ENCODE measurements around the gene ERMARD. TPM values are rescaled to one million over a fixed set of nuclear protein-coding genes. Genes with fewer than 3 reads are reported as not detected.

The ERMARD gene
- total RNA-seq, 1 donor from 2014 or later: 34.2 TPM

DNA sequence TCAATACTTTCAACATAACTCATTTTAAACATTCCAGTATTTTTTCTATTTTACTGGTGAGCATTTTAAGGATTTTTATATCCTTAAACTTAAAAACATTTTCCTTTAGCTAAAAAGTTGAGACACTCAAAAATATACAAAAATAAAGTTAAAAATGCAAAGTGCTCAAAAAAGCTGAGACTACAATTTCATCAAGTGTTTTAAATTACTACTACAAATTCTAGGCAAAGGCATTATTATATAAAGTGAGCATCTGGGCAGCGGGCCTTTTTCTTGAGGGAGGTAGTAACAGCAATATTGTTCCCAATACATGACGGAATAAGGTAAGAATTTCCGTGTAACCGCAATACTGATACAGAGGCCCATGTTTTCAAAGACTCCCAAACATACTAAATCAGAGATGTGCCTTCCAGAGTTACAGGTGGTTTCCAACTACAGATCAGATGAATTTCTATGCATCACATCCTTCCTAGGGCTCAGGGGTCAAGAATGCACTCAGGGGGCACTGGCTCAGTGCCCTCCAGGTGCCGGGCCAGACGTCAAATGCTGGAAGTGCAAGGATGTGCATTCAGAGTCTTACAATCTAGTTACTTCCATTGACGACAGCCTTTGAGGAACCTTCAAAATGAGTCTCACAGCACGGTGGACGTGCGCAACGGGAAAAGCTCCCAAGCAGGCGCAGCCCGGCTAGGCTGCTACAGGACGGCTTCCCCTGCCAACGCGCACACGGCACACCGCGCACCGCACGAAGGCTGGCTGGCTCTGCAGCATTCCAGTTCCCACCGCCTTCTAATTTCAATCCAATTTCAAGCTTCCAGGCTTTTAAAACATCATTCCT is 28.8 kb upstream of the ERMARD start:
- DNase-seq (ENCODE audit: low read depth): no peak
- no peaks in the 10 kb centered on the region for H3K27me3 ChIP-seq (ENCODE audit: control insufficient read depth, insufficient read depth, low read length)
- peak overlapping the region; percentile 71 for H3K4me3 ChIP-seq (ENCODE audit: low read depth, low read length)
- no peaks in the 10 kb centered on the region for H3K36me3 ChIP-seq (ENCODE audit: control insufficient read depth, insufficient read depth, low read length)
- TF ChIP-seq, protein P1, sequence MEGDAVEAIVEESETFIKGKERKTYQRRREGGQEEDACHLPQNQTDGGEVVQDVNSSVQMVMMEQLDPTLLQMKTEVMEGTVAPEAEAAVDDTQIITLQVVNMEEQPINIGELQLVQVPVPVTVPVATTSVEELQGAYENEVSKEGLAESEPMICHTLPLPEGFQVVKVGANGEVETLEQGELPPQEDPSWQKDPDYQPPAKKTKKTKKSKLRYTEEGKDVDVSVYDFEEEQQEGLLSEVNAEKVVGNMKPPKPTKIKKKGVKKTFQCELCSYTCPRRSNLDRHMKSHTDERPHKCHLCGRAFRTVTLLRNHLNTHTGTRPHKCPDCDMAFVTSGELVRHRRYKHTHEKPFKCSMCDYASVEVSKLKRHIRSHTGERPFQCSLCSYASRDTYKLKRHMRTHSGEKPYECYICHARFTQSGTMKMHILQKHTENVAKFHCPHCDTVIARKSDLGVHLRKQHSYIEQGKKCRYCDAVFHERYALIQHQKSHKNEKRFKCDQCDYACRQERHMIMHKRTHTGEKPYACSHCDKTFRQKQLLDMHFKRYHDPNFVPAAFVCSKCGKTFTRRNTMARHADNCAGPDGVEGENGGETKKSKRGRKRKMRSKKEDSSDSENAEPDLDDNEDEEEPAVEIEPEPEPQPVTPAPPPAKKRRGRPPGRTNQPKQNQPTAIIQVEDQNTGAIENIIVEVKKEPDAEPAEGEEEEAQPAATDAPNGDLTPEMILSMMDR (IDR thresholded peaks at IDR 0.05; ENCODE audit: insufficient read depth, low read length, poor library complexity, severe bottlenecking): no peak

DNA sequence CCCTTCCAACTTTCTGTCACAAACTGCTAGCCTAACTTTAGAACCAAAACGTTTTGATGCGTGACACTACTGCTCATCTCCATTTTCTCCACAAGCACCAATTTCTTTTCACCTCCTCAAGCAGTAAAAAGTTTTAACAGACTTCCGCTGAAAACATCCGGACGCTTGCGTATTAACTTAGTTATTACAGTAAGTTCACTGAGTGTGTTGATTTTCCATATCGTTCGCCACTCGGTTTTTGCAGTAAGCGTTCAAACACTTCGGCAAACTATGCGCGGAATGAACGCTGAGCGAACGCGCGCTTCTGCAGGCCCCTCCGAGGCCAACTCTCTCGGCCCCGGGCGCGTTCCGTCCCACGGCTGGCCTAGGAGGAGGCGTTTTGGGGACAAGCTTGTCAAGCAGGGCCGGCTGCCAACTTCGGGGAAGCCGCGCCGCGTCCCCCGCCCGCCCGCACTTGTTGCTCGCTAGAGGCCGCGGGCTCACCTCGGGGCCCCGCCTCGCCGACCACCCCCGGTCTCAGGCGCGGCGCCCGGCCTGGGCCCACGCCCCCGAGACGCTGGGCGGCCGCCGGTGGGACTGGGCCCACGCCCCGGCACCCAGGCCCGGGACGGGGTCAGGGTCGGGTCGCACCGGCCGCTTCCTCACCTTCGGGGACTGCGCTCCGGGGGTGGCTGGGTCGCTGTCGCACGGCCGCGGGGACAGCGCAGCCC is 28.1 kb upstream of the ERMARD start:
- no peak for DNase-seq (ENCODE audit: low read depth)
- H3K36me3 ChIP-seq (ENCODE audit: control insufficient read depth, insufficient read depth, low read length): no peaks in the 10 kb centered on the region
- TF ChIP-seq, protein P1 (IDR thresholded peaks at IDR 0.05; ENCODE audit: insufficient read depth, low read length, poor library complexity, severe bottlenecking): no peak
- H3K4me3 ChIP-seq (ENCODE audit: low read depth, low read length): peak overlapping the region; percentile 71
- no peaks in the 10 kb centered on the region for H3K27me3 ChIP-seq (ENCODE audit: control insufficient read depth, insufficient read depth, low read length)

DNA sequence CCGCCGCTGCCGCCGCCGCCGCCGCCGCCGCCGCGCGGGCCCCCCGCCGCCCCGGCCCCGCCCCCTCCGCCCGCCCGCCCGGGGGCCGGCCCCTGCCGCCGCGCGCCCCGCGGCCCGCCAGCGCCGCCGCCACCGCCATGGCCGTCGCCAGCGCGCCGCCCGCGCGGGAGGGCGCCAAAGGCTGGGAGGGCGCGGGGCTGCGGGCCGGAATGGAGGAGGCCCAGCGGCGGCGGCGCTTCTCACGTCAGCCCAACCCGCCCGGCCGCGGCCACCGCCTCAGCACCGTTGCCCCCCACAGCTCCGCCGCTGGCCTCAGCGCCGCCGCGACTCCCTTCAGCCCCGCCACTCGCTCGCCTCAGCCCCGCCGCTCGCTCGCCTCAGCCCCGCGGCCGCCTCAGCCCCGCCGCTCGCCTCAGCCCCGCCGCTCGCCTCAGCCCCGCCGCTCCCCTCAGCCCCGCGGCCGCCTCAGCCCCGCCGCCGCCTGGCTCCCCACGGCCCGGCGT is 27.4 kb upstream of the ERMARD start:
- DNase-seq (ENCODE audit: low read depth): no peak
- Histone ChIP-seq H3K36me3 (ENCODE audit: control insufficient read depth, insufficient read depth, low read length) (no peaks in the 10 kb centered on the region), H3K4me3 (ENCODE audit: low read depth, low read length) (peak overlapping the region; percentile 71), H3K27me3 (ENCODE audit: control insufficient read depth, insufficient read depth, low read length) (no peaks in the 10 kb centered on the region)
- TF ChIP-seq, protein P1 (IDR thresholded peaks at IDR 0.05; ENCODE audit: insufficient read depth, low read length, poor library complexity, severe bottlenecking): no peak

DNA sequence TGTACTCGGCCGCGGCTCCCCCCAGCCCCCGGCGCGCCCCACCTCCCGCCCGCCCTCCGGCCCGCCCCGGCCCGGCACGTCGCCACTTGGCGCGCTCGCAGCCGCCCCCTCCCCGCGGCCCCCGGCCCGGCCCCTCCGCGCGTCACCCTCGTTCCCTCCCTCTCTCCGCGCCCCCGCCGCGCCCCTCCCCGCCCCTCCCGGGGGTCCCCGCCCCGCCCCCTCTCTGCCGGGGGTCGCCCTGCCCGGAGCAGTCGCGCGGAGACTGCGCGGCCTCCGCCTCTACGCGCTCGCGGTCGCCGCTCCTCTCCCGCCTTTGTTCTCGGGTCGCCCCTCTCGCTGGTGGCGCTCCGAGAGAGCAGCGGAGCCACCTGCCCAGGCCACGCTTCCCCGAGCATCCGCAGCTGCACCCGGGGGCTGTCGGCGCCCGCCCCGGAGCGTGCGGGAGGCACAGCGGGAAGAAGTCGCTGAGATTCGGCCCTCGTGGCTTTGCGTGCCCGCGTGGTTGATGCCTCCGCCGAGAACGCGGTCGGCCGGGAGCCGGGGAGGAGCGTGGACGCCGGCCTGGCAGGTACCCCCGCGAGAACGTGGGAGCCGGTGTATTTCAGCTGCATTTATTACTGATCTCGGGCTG is 26.8 kb upstream of the ERMARD start, which contains the start of gene PHF10:
PHF10 (minus strand) TSS at position 7 of the 631 bp plus-strand sequence. CDS start 569 bp downstream, outside the sequence.
- Histone ChIP-seq H3K36me3 (ENCODE audit: control insufficient read depth, insufficient read depth, low read length) (no peaks in the 10 kb centered on the region), H3K27me3 (ENCODE audit: control insufficient read depth, insufficient read depth, low read length) (no peaks in the 10 kb centered on the region), H3K4me3 (ENCODE audit: low read depth, low read length) (peak within 1 kb of the TSS; percentile 71)
- no peak for DNase-seq (ENCODE audit: low read depth)
- TF ChIP-seq, protein P1 (IDR thresholded peaks at IDR 0.05; ENCODE audit: insufficient read depth, low read length, poor library complexity, severe bottlenecking): no peak

DNA sequence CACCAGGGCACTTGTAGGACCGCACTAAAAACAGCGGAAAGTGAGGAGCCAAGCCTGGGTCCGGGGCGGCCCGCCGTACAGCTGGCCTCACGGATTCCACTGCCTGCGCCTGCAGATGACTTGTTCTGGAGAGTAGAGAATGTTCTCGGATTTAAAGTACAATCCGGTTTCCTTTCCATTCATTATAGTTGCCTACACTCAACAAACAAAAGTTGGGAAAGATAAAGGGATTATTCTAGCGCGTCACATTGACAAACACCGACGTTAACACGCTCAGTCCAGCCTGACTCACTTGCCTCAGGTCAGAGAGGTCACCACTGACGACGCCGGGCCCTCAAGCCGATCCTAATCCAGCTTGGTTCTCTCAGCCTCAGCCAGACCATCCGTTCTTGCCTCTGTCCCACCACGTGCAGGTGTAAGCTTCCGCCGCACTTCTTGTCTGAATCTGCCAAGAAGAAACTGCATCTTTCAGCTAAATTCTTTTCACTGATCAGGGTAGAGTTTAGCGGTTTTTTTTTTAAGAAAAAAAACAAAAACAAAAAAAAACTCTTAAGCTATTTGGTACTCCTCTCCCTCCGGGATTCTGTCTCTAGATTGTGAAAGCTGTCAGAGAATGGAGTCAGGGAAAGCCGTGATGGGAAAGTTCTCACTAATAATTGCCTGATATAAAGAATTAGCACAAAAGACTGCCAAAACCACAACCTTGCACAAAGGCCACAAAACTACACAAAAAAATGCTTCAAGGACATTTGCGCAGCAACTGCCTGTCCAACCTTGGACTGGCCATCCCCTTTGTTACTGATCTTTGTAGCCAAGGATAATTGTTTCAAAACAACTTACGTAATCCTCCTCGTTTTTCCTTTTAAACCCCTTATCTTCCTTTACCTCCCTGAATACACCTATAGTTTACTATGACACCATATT is 26.0 kb upstream of the ERMARD start:
- Histone ChIP-seq H3K4me3 (ENCODE audit: low read depth, low read length) (peak overlapping the region; percentile 66), H3K36me3 (ENCODE audit: control insufficient read depth, insufficient read depth, low read length) (no peaks in the 10 kb centered on the region), H3K27me3 (ENCODE audit: control insufficient read depth, insufficient read depth, low read length) (no peaks in the 10 kb centered on the region)
- TF ChIP-seq, protein P1 (IDR thresholded peaks at IDR 0.05; ENCODE audit: insufficient read depth, low read length, poor library complexity, severe bottlenecking): no peak
- no peak for DNase-seq (ENCODE audit: low read depth)

Data from kidney epithelial cell (primary cell).